OCI-LY3 (cell line): ENCODE measurements around the gene BABAM2.

ENCODE experiments used
- H2AFZ ChIP-seq: fragments of 200-600, 300-600 bp; shearing (Covaris generic); 2 replicates; pipeline ENCODE4 v1.6.0; 2014; ENCODE audit warnings: antibody characterized with exemption, low read depth, low read length
- H3K27ac ChIP-seq: fragments of 200-600, 300-600 bp; sonication (generic); 2 replicates; pipeline ENCODE4 v1.5.1; 2014; ENCODE audit warnings: mild to moderate bottlenecking, low read length, moderate library complexity, mixed read lengths
- H3K27me3 ChIP-seq: fragments of 200-600, 300-600 bp; sonication (generic); 2 replicates; pipeline ENCODE4 v1.6.1; 2014; ENCODE audit warnings: low read depth, low read length, mixed read lengths
- H3K36me3 ChIP-seq: fragments of 200-600, 300-600 bp; sonication (generic); replicated peaks from 2 replicates; pipeline ENCODE3; 2014; ENCODE audit warnings: low read depth, low read length, mixed read lengths
- H3K4me1 ChIP-seq: fragments of 300-600, 200-600 bp; sonication (generic); 2 replicates; pipeline ENCODE4 v1.6.1; 2014; ENCODE audit warnings: low read length, mixed read lengths
- H3K4me2 ChIP-seq: fragments of 200-600, 300-600 bp; sonication (generic); 2 replicates; pipeline ENCODE4 v1.6.1; 2014; ENCODE audit warnings: low read length, mixed read lengths
- H3K4me3 ChIP-seq: fragments of 300-600, 200-600 bp; sonication (generic); 2 replicates; pipeline ENCODE4 v1.5.1; 2014; ENCODE audit warnings: antibody characterized with exemption, mild to moderate bottlenecking, low read length, moderate library complexity
- H3K79me2 ChIP-seq: fragments of 300-600, 200-600 bp; shearing (Covaris generic); 2 replicates; pipeline ENCODE4 v1.6.1; 2014; ENCODE audit warnings: mild to moderate bottlenecking, low read length, mixed read lengths
- H3K9ac ChIP-seq: fragments of 300-600, 200-600 bp; shearing (Covaris generic); 2 replicates; pipeline ENCODE4 v1.6.0; 2014; ENCODE audit warnings: mild to moderate bottlenecking, low read length, moderate library complexity
- H3K9me3 ChIP-seq: fragments of 200-600, 300-600 bp; shearing (Covaris generic); 2 replicates; pipeline ENCODE4 v1.6.1; 2014; ENCODE audit warnings: low read length, mixed read lengths; ENCODE audit not compliant: insufficient read depth
- H4K20me1 ChIP-seq: fragments of 200-600, 300-600 bp; sonication (generic); 2 replicates; pipeline ENCODE4 v1.6.1; 2016; ENCODE audit warnings: low read length, mixed read lengths; ENCODE audit not compliant: insufficient read depth
- EZH2phosphoT487 ChIP-seq: fragments of 200-600 bp; shearing (Covaris generic); IDR thresholded peaks from 2 replicates; pipeline ENCODE4 v1.6.1; 2018; ENCODE audit warnings: antibody characterized with exemption, mixed run types, low read depth
- TF ChIP-seq, protein P1 (sequence below): fragments of 200-600, 300-600 bp; sonication (generic); IDR thresholded peaks from 2 replicates; pipeline ENCODE4 v1.5.1; 2014; ENCODE audit warnings: antibody characterized with exemption, low read length, low read depth

BABAM2 gene

DNA sequence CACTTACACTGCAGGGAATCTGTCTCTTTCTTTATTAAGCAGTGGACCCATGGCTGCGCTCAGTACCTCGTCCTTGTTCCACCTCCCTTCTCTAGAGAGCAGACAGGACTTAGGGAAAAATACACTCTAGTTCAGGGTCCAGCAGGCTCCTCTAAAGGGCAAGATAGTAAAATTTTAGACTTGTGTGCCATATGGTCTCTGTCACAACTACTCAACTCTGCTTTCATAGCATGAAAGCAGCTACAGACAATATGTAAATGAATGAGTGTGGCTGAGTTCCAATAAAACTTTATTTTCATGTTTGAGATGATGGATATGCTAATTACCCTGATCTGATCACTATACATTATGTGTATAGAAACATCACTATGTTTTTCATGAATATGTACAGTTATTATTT, 163.1 kb downstream of the BABAM2 start:
- no peaks in the 10 kb centered on the region for H3K4me1 ChIP-seq
- no peaks in the 10 kb centered on the region for H3K9me3 ChIP-seq
- H3K9ac ChIP-seq, result no peak overlapping the region
- no peaks in the 10 kb centered on the region for H3K36me3 ChIP-seq
- H3K4me3 ChIP-seq, result no peak overlapping the region
- no peak overlapping the region for H3K4me2 ChIP-seq
- H3K79me2 ChIP-seq, result no peaks in the 10 kb centered on the region
- H3K27ac ChIP-seq, result no peak overlapping the region
- no peaks in the 10 kb centered on the region for H4K20me1 ChIP-seq
- H3K27me3 ChIP-seq, result no peaks in the 10 kb centered on the region
- no peak for TF ChIP-seq EZH2phosphoT487
- TF ChIP-seq, protein P1, sequence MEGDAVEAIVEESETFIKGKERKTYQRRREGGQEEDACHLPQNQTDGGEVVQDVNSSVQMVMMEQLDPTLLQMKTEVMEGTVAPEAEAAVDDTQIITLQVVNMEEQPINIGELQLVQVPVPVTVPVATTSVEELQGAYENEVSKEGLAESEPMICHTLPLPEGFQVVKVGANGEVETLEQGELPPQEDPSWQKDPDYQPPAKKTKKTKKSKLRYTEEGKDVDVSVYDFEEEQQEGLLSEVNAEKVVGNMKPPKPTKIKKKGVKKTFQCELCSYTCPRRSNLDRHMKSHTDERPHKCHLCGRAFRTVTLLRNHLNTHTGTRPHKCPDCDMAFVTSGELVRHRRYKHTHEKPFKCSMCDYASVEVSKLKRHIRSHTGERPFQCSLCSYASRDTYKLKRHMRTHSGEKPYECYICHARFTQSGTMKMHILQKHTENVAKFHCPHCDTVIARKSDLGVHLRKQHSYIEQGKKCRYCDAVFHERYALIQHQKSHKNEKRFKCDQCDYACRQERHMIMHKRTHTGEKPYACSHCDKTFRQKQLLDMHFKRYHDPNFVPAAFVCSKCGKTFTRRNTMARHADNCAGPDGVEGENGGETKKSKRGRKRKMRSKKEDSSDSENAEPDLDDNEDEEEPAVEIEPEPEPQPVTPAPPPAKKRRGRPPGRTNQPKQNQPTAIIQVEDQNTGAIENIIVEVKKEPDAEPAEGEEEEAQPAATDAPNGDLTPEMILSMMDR, result no peak
- no peak overlapping the region for H2AFZ ChIP-seq

DNA sequence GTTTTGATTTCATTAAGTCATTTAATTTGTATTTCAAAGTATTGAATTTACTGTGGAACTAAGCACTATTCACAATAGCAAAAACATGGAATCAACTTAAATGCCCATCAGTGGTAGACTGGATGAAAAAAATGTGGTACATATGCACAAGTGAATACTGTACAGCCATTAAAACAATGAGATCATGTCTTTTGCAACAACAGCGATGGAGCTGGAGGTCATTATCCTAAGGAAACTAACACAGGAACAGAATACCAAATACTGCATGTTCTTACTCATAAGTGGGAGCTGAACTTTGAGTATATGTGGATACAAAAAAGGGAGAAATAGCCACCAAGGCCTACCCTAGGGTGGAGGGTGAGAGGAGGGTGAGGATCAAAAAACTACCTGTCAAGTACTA, 164.4 kb downstream of the BABAM2 start:
- H3K36me3 ChIP-seq, result no peaks in the 10 kb centered on the region
- H3K79me2 ChIP-seq, result no peaks in the 10 kb centered on the region
- no peak overlapping the region for H2AFZ ChIP-seq
- no peaks in the 10 kb centered on the region for H4K20me1 ChIP-seq
- H3K9ac ChIP-seq, result no peak overlapping the region
- H3K4me3 ChIP-seq, result no peak overlapping the region
- H3K27me3 ChIP-seq, result no peaks in the 10 kb centered on the region
- H3K4me1 ChIP-seq, result no peaks in the 10 kb centered on the region
- H3K9me3 ChIP-seq, result no peaks in the 10 kb centered on the region
- H3K4me2 ChIP-seq, result no peak overlapping the region
- no peak overlapping the region for H3K27ac ChIP-seq
- no peak for TF ChIP-seq EZH2phosphoT487
- TF ChIP-seq, protein P1, result no peak

DNA sequence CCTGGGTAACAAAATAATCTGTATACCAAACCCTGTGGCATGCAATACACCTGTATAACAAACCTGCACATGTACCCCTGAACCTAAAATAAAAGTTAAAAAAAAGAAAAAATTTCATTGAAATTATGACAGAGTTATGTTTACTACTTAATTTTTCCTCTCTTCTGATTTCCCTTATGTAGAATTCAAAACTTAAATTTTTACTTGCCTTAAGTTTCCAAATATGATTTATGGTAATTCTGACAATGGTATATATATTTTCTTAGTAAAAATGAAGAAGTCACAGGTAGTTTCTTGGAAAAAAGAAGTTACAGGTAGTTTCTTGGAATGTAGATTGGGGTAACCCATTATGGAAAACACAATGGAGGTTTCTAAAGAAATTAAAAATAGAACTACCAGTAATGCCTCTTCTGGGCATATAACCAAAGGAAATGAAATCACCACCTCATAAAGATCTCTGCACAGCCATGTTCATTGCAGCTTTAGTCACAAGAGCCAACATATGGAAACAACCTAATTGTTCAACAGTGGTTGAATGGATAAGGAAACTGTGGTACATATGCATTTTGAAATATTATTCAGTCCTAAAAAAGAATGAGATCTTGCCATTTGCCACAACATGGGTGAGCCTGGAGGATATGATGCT, 164.9 kb downstream of the BABAM2 start:
- no peaks in the 10 kb centered on the region for H3K9me3 ChIP-seq
- H3K4me1 ChIP-seq, result no peaks in the 10 kb centered on the region
- no peaks in the 10 kb centered on the region for H3K79me2 ChIP-seq
- H3K27ac ChIP-seq, result no peak overlapping the region
- H3K9ac ChIP-seq, result no peak overlapping the region
- H3K4me3 ChIP-seq, result no peak overlapping the region
- H2AFZ ChIP-seq, result no peak overlapping the region
- no peaks in the 10 kb centered on the region for H3K36me3 ChIP-seq
- no peaks in the 10 kb centered on the region for H3K27me3 ChIP-seq
- TF ChIP-seq EZH2phosphoT487, result no peak
- TF ChIP-seq, protein P1, result no peak
- no peaks in the 10 kb centered on the region for H4K20me1 ChIP-seq
- H3K4me2 ChIP-seq, result no peak overlapping the region

DNA sequence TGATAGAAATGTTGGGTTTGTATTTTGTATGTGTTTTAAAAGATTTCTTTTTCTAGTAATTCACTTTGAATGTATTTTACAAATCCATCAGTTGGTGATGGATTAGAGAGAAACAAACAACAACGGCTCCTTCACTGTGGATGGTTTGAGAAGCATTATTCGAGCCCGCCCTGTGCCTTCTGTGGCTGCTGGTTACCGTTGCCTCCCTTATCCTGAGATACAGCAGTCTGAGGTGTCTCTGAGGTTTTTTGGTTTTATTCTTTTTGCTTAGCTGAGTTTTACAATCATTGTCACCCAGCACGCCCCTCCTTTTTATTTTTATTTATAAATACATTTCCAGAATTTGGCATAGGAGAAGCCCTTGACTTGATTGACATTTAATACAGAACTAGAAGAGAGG, 168.3 kb downstream of the BABAM2 start:
- Histone ChIP-seq H3K27me3 (no peaks in the 10 kb centered on the region), H3K36me3 (no peaks in the 10 kb centered on the region), H2AFZ (no peak overlapping the region), H3K9ac (no peak overlapping the region), H3K4me3 (no peak overlapping the region), H3K27ac (no peak overlapping the region), H3K4me2 (no peak overlapping the region), H3K4me1 (no peaks in the 10 kb centered on the region), H4K20me1 (no peaks in the 10 kb centered on the region), H3K9me3 (no peaks in the 10 kb centered on the region), H3K79me2 (no peaks in the 10 kb centered on the region)
- TF ChIP-seq EZH2phosphoT487, result no peak
- TF ChIP-seq, protein P1, result no peak
